Measurements from ENCODE around the gene SUSD4.
"Not testable (repeated sequence)": the region's sequence is repeated elsewhere in the genome, so short reads cannot be mapped to it uniquely, and the experiment has no call there.

SUSD4 gene, protein sequence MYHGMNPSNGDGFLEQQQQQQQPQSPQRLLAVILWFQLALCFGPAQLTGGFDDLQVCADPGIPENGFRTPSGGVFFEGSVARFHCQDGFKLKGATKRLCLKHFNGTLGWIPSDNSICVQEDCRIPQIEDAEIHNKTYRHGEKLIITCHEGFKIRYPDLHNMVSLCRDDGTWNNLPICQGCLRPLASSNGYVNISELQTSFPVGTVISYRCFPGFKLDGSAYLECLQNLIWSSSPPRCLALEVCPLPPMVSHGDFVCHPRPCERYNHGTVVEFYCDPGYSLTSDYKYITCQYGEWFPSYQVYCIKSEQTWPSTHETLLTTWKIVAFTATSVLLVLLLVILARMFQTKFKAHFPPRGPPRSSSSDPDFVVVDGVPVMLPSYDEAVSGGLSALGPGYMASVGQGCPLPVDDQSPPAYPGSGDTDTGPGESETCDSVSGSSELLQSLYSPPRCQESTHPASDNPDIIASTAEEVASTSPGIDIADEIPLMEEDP

GRCh38 chr1:223363856-223364684, at the start of gene SUSD4:
Gene SUSD4 (minus strand): TSS chr1:223364176. CDS start chr1:223363425, 751 bp downstream.
- peak; percentile 38 to 40 for DNase-seq (ENCODE audit: low read depth in 2 of 2)

GRCh38 chr1:223413216-223413615, 49.2 kb upstream of the SUSD4 start:
- DNase-seq (ENCODE audit: low read depth in 2 of 2) = no peak

- no peak for DNase-seq (ENCODE audit: low read depth in 2 of 2)
Observed at GRCh38 chr1:223411710-223412109, 47.7 kb upstream of the SUSD4 start.

GRCh38 chr1:223411309-223411708, 47.3 kb upstream of the SUSD4 start:
- no peak for DNase-seq (ENCODE audit: low read depth in 2 of 2)

DNA sequence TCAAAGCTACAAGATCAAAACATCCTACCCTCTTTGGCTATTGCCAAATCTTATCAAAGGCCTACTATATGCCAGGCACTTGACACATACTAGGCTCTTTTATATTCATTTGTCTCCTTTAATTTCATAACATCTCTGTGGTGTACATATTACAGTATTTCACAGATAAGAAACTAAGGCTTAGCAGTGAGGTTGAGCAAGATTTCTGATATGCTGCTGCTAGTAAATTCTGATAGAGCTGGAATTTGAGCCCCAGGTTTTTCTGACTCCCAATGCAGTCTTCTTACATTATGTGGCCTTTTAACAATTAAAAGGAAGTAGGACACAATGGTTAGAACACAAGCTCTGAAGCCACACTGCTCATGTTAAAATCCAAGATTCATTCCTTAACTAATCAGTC, 46.1 kb upstream of the SUSD4 start:
- no peak for DNase-seq (ENCODE audit: low read depth in 2 of 2)

DNA sequence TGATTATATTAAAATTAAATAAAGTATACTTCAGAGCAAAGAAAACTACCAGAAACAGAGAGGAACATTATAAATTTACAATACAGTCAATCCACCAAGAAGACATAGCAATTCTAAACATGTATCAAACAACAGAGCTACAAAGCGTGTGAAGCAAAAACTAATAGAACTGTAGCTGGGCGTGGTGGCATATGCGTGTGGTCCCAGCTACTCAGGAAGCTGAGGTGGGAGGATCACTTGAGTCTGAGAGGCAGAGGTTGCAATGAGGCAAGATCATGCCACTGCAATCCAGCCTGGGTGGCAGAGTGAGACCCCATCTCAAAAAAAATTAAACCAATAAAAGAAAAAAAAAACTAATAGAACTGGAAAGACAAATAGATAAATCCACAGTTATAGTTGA, 41.5 kb upstream of the SUSD4 start:
- DNase-seq (ENCODE audit: low read depth in 2 of 2) = no peak

GRCh38 chr1:223403184-223403815, 39.3 kb upstream of the SUSD4 start:
- no peak for DNase-seq (ENCODE audit: low read depth in 2 of 2)

DNA sequence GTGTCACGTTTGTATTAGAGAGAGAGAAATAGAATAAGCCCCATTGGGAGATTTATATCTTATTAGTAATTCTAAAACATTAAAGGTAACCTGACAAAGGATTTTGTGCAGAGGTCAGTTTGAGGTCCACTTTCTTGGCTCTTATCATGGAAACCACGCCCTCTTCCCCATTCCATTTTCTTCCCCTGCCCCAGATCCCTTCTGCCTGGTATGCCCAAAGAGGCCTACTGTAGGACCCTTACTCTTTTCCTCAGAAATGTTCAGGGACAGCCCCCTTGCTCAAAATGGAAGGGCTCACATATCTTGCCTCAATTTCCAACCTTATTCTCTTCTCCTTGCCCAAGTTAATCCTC, 38.8 kb upstream of the SUSD4 start:
- DNase-seq (ENCODE audit: low read depth in 2 of 2) = no peak

- DNase-seq (ENCODE audit: low read depth in 2 of 2) = no peak
Observed at GRCh38 chr1:223401873-223402789, 38.2 kb upstream of the SUSD4 start.

DNA sequence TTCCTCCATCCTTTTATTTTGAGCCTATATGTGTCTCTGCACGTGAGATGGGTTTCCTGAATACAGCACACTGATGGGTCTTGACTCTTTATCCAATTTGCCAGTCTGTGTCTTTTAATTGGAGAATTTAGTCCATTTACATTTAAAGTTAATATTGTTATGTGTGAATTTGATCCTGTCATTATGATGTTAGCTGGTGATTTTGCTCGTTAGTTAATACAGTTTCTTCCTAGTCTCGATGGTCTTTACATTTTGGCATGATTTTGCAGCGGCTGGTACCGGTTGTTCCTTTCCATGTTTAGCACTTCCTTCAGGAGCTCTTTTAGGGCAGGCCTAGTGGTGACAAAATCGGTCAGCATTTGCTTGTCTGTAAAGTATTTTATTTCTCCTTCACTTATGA, 35.4 kb upstream of the SUSD4 start:
- not testable (repeated sequence) for DNase-seq (ENCODE audit: low read depth in 2 of 2)

GRCh38 chr1:223394706-223395105, 30.7 kb upstream of the SUSD4 start:
- no peak for DNase-seq (ENCODE audit: low read depth in 2 of 2)

- no peak for DNase-seq (ENCODE audit: low read depth in 2 of 2)
Observed at GRCh38 chr1:223394242-223394641, 30.3 kb upstream of the SUSD4 start.

DNA sequence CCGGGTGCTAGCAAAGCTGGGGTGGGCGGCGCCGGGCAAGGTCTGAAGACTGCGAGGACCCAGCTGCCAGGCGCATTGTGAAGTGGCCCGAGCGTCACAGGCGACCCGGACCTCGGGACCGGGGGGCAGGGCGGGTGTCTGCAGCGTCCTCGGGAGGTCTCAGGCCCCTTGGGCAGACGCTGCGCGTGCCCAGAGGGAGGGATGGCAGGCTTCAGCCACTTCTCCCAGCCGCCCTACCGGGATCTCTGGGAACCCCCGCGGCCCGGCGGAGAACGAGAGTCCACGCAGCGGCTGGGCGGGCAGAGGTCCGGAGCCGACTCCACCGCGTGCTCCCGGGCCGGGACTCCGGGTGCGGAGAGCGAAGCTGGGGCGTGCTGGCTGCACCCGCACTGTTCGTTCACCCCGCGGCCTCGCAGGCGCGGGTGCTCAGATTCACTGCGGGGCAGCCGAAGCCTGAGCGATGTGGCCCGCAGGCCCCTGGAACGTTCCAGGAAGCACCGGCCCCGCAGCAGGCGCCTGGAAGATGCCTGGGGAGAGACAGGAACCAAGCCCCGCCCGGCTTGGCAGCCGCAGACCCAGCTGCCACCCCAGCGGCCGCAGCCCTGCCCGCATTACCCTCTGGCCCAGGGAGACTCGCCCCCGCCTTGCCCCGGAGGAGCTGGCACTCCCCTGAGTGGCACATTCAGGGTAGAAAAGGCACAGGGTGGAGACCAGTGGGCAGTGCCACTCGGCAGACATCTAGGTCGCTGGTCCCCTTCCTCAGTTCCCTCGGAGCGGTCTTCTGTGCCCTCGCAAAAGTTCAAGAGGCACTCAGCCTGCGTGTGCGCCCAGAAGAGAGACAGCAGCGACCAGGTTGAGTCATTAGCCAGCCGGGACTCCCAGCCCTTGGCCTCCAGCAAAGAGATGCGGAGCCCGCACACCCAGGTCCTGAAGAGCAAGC, 29.6 kb upstream of the SUSD4 start, which contains the start of gene CCDC185:
CCDC185 (plus strand) TSS at position 141 of the 940 bp plus-strand sequence; CDS start at position 202, 61 bp downstream.
- DNase-seq (ENCODE audit: low read depth in 2 of 2) = no peak

GRCh38 chr1:223390618-223391017, 26.6 kb upstream of the SUSD4 start:
- DNase-seq (ENCODE audit: low read depth in 2 of 2) = no peak

DNA sequence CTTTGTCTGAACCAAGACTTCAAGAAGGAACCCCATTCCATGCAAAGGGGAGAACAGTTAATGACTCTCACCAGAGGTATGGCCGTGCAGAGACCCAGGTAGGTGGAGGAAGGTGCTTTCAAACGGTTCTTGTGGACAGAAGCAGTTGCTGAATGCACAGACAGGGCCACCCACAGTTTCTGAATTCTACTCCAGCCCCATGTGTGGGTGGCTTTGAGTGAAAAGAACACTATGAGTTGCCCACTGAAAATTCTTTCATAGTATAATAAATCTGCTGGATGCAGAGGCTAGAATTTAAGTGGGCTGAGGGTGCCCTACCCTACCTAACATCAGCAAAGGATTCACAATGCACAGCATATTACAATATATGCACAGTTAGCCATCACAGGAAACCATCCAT, 22.0 kb upstream of the SUSD4 start:
- no peak for DNase-seq (ENCODE audit: low read depth in 2 of 2)

- no peak for DNase-seq (ENCODE audit: low read depth in 2 of 2)
Observed at GRCh38 chr1:223378754-223379153, 14.8 kb upstream of the SUSD4 start.

- DNase-seq (ENCODE audit: low read depth in 2 of 2) = no peak
Observed at GRCh38 chr1:223374064-223374610, 10.2 kb upstream of the SUSD4 start.

- DNase-seq (ENCODE audit: low read depth in 2 of 2) = no peak
Observed at GRCh38 chr1:223364685-223365382, 858 bp upstream of the SUSD4 start.

All from stimulated activated CD4-positive, alpha-beta T cell treated with anti-CD3 and anti-CD28 coated beads, Interleukin-1b, Interleukin-23, amount 100 ng/mL, for 1 hour (primary cell).